Thymus (tissue), 11 donors: ENCODE results near the gene STPG1. TPM values are rescaled to one million over a fixed set of nuclear protein-coding genes. Genes with fewer than 3 reads are reported as not detected.

ENCODE experiments used
- DNase-seq, 9 donors: peaks; one replicate each; pipeline ENCODE4 v3.0.0-alpha.2; 2013; ENCODE audit warnings: low spot score in 9 of 9, low read depth in 6 of 9, missing footprints in 1 of 9
- H3K27ac ChIP-seq, 2 donors: one replicate each; pipeline ENCODE4 v1.5.1; 2013; ENCODE audit warnings: control low read depth in 1 of 2, low read depth in 1 of 2, low read length in 1 of 2, mild to moderate bottlenecking in 1 of 2, moderate library complexity in 1 of 2
- H3K27me3 ChIP-seq, 2 donors: one replicate each; pipeline ENCODE4 v1.5.1; 2013; ENCODE audit warnings: low read length in 1 of 2; ENCODE audit not compliant: control insufficient read depth in 2 of 2, insufficient read depth in 1 of 2
- H3K36me3 ChIP-seq, 2 donors: one replicate each; pipeline ENCODE4 v1.5.1; 2013; ENCODE audit warnings: low read length in 1 of 2, mild to moderate bottlenecking in 1 of 2, moderate library complexity in 1 of 2; ENCODE audit not compliant: control insufficient read depth in 2 of 2, insufficient read depth in 2 of 2
- H3K4me1 ChIP-seq, 2 donors: one replicate each; pipeline ENCODE4 v1.5.1; 2013; ENCODE audit warnings: low read length in 2 of 2; ENCODE audit not compliant: control insufficient read depth in 2 of 2, insufficient read depth in 2 of 2
- H3K4me3 ChIP-seq, 2 donors: one replicate each; pipeline ENCODE4 v1.5.1; 2013; ENCODE audit warnings: low read length in 2 of 2, control low read depth in 1 of 2, mild to moderate bottlenecking in 1 of 2
- H3K9me3 ChIP-seq, 2 donors: one replicate each; pipeline ENCODE4 v1.5.1; 2013; ENCODE audit warnings: low read length in 1 of 2, mild to moderate bottlenecking in 1 of 2; ENCODE audit not compliant: control insufficient read depth in 2 of 2, insufficient read depth in 1 of 2
- WGBS: extraction: QIAGEN DNeasy Blood & Tissue Kit; methylation state at CpG from one replicate; pipeline ENCODE4 v1.1.7; 2013; 5-methylcytosine and 5-hydroxymethylcytosine counted together
- polyA plus RNA-seq: library from polyadenylated mRNA; stranded (reverse); fragments of 200-250 nt; gene quantifications from one replicate; pipeline ENCODE4 v1.2.3, GENCODE V29; 2013
- total RNA-seq: library from RNA; stranded (reverse); fragments of 120-200 nt; gene quantifications from one replicate; pipeline ENCODE4 v1.2.4, GENCODE V29; 2013
- donor health status: healthy.

Gene STPG1
- total and polyA plus RNA-seq, 2 donors: 3.3 to 3.5 TPM

- DNase-seq: no peak
- no peaks in the 10 kb centered on the region for H3K36me3 ChIP-seq
- no peak overlapping the region for H3K4me3 ChIP-seq
- peaks cover 14 to 41% of the 10 kb centered on the region in 2 donors for H3K4me1 ChIP-seq
- no peak overlapping the region for H3K27ac ChIP-seq
- H3K9me3 ChIP-seq: no peaks in the 10 kb centered on the region
- WGBS: 98% methylated on average over 2 of the region's 2 CpGs
- peaks cover 59 to 92% of the 10 kb centered on the region in 2 donors for H3K27me3 ChIP-seq
Observed at GRCh38 chr1:24323281-24323680, 90.3 kb downstream of the STPG1 start.

- 16% methylated on average over 33 of the region's 33 CpGs for WGBS
- H3K4me1 ChIP-seq: peaks cover 14 to 44% of the 10 kb centered on the region in 2 donors
- peak overlapping the region in 1 of 2 donors; percentile 26 for H3K27ac ChIP-seq
- no peaks in the 10 kb centered on the region for H3K9me3 ChIP-seq
- H3K27me3 ChIP-seq: peaks cover 59 to 94% of the 10 kb centered on the region in 2 donors
- no peaks in the 10 kb centered on the region for H3K36me3 ChIP-seq
- DNase-seq: peak in 1 of 9 donors; percentile 27
- peak overlapping the region in 1 of 2 donors; percentile 40 for H3K4me3 ChIP-seq
Observed at GRCh38 chr1:24322470-24323177, 91.0 kb downstream of the STPG1 start.

- Histone ChIP-seq H3K27me3 (peaks cover 59 to 95% of the 10 kb centered on the region in 2 donors), H3K9me3 (no peaks in the 10 kb centered on the region), H3K4me3 (peak overlapping the region; percentile 30 to 40), H3K27ac (peak overlapping the region in 1 of 2 donors; percentile 47), H3K36me3 (no peaks in the 10 kb centered on the region), H3K4me1 (peaks cover 14 to 45% of the 10 kb centered on the region in 2 donors)
- DNase-seq: peak in 8 of 9 donors; percentile 13 to 78 (median 46)
- 2% methylated on average over 72 of the region's 72 CpGs for WGBS
Observed at GRCh38 chr1:24321697-24322469, 91.7 kb downstream of the STPG1 start.

- Histone ChIP-seq H3K4me3 (no peak overlapping the region), H3K4me1 (peaks cover 14 to 46% of the 10 kb centered on the region in 2 donors), H3K27ac (no peak overlapping the region), H3K27me3 (peaks cover 59 to 94% of the 10 kb centered on the region in 2 donors), H3K36me3 (no peaks in the 10 kb centered on the region), H3K9me3 (no peaks in the 10 kb centered on the region)
- whole genome bisulfite sequencing: 71% methylated on average over 8 of the region's 8 CpGs
- DNase-seq: no peak
Observed at GRCh38 chr1:24321126-24321525, 92.5 kb downstream of the STPG1 start.

GRCh38 chr1:24319962-24320361 is 93.6 kb downstream of the STPG1 start:
- peak in 1 of 9 donors; percentile 18 for DNase-seq
- Histone ChIP-seq H3K36me3 (no peaks in the 10 kb centered on the region), H3K9me3 (no peaks in the 10 kb centered on the region), H3K27me3 (peaks cover 56 to 87% of the 10 kb centered on the region in 2 donors), H3K4me1 (peaks cover 14 to 46% of the 10 kb centered on the region in 2 donors), H3K27ac (no peak overlapping the region), H3K4me3 (no peak overlapping the region)
- WGBS: 89% methylated on average over 1 of the region's 1 CpG

GRCh38 chr1:24319312-24319863 is 94.2 kb downstream of the STPG1 start, which contains the start of gene GRHL3:
Gene GRHL3 (plus strand): TSS chr1:24319357. CDS start chr1:24319552, 195 bp downstream.
- Histone ChIP-seq H3K9me3 (no peaks in the 10 kb centered on the region), H3K36me3 (no peaks in the 10 kb centered on the region), H3K4me3 (no peak within 1 kb of the TSS), H3K27ac (peak within 1 kb of the TSS in 1 of 2 donors; percentile 4), H3K27me3 (peaks cover 50 to 83% of the 10 kb centered on the region in 2 donors), H3K4me1 (peaks cover 14 to 46% of the 10 kb centered on the region in 2 donors)
- DNase-seq: peak in 1 of 9 donors; percentile 29
- 3% methylated on average over 21 of the region's 21 CpGs for WGBS

GRCh38 chr1:24318615-24319311 is 94.8 kb downstream of the STPG1 start:
- Histone ChIP-seq H3K4me3 (no peak overlapping the region), H3K27me3 (peaks cover 45 to 77% of the 10 kb centered on the region in 2 donors), H3K9me3 (no peaks in the 10 kb centered on the region), H3K4me1 (peaks cover 14 to 46% of the 10 kb centered on the region in 2 donors), H3K36me3 (no peaks in the 10 kb centered on the region), H3K27ac (no peak overlapping the region)
- no peak for DNase-seq
- WGBS: 18% methylated on average over 5 of the region's 5 CpGs

GRCh38 chr1:24317956-24318614 is 95.5 kb downstream of the STPG1 start:
- Histone ChIP-seq H3K36me3 (no peaks in the 10 kb centered on the region), H3K27me3 (peaks cover 39 to 70% of the 10 kb centered on the region in 2 donors), H3K4me3 (no peak overlapping the region), H3K9me3 (no peaks in the 10 kb centered on the region), H3K4me1 (peaks cover 14 to 44% of the 10 kb centered on the region in 2 donors), H3K27ac (no peak overlapping the region)
- no peak for DNase-seq
- 36% methylated on average over 2 of the region's 2 CpGs for WGBS
